GM10248 (cell line): ENCODE measurements around the gene NUDCD3.

Experiments used
- CTCF ChIA-PET: fragments of 300-600 bp; sonication (Branson Sonifier 250); formaldehyde crosslinking; extraction: SDS; loops from one replicate; lab custom pipeline; 2021; ENCODE audit warnings: antibody characterized with exemption; lab: Yijun Ruan, JAX
- POLR2A ChIA-PET: fragments of 350-650 bp; sonication (Branson Sonifier 250); formaldehyde crosslinking; extraction: SDS; loops from one replicate; lab custom pipeline; 2020; ENCODE audit warnings: antibody characterized with exemption; lab: Yijun Ruan, JAX
- DNase-seq: peaks from one replicate; pipeline ENCODE4 v3.0.0; 2012; ENCODE audit errors: extremely low spot score
- CTCF ChIP-seq: IDR thresholded peaks from 2 replicates; pipeline ENCODE4 v1.5.1; 2012; ENCODE audit warnings: mild to moderate bottlenecking, low read depth; ENCODE audit errors: extremely low read depth, missing control alignments, control extremely low read depth

The NUDCD3 gene

GRCh38 chr7:44331682-44332081 lies 158.8 kb downstream of the NUDCD3 start:
- DNase-seq: no peak
- POLR2A ChIA-PET: no interaction called here
- CTCF ChIA-PET: interaction anchor here (0.6 to 1.8 kb wide), 2 partner anchors 16 kb away, joined by 3 to 5 read pairs; no protein-coding TSS in a partner anchor
- TF ChIP-seq CTCF: no peak

- DNase-seq: no peak
- CTCF ChIA-PET: interaction anchor here (1.5 to 2.3 kb wide), 3 partner anchors 10 to 29 kb away, joined by 3 to 7 read pairs (median 5); no protein-coding TSS in a partner anchor
- POLR2A ChIA-PET: interaction anchor here (0.5 kb wide), 1 partner anchor 493 kb away, joined by 3 read pairs; no protein-coding TSS in a partner anchor
- TF ChIP-seq CTCF: no peak
Observed at GRCh38 chr7:44330331-44330730, 160.1 kb downstream of the NUDCD3 start.

- ChIA-PET CTCF (interaction anchor here (1.5 to 2.3 kb wide), 4 partner anchors 9 to 30 kb away, joined by 3 to 7 read pairs (median 4); no protein-coding TSS in a partner anchor), POLR2A (no interaction called here)
- DNase-seq: no peak
- TF ChIP-seq CTCF: no peak
Observed at GRCh38 chr7:44329888-44330287, 160.6 kb downstream of the NUDCD3 start.
